ENCODE measurements around the gene SSRP1. TPM values are rescaled to one million over a fixed set of nuclear protein-coding genes. Genes with fewer than 3 reads are reported as not detected.

Gene SSRP1
- polyA plus RNA-seq, 3 donors, result 9.8 to 34.7 (median 14.7) TPM

GRCh38 chr11:57279116-57279515, 56.6 kb downstream of the SSRP1 start:
- Mint-ChIP-seq H3K4me1 (peaks cover 17% of the 10 kb centered on the region), H3K9me3 (peaks cover 0 to 10% (median 3%) of the 10 kb centered on the region in 7 donors), H3K36me3 (no peaks in the 10 kb centered on the region), H3K4me3 (no peak overlapping the region), H3K27me3 (ENCODE audit: low read depth in 3 of 3) (peaks cover 9 to 15% (median 9%) of the 10 kb centered on the region in 3 donors), H3K27ac (no peak overlapping the region)
- no peak overlapping the region for H3K9ac ChIP-seq (ENCODE audit: insufficient read depth, low read length, poor library complexity, severe bottlenecking)
- H3K79me2 ChIP-seq (ENCODE audit: insufficient read depth, low read length), result no peaks in the 10 kb centered on the region
- intact Hi-C loops (cut with micrococcal nuclease), result no loop called here
- 100% methylated on average over 2 of the region's 5 CpGs for WGBS (ENCODE audit: insufficient coverage)
- no peaks in the 10 kb centered on the region for H4K20me1 ChIP-seq (ENCODE audit: insufficient read depth, low read length)
- no peaks in the 10 kb centered on the region for H3K9me3 ChIP-seq (replicated peaks in 1 of 2; ENCODE audit: control insufficient read depth in 1 of 2, insufficient read depth in 1 of 2, low read length in 2 of 2)
- no peaks in the 10 kb centered on the region for H3K36me3 ChIP-seq (replicated peaks in 1 of 2; ENCODE audit: control insufficient read depth in 1 of 2, insufficient read depth in 2 of 2, low read length in 2 of 2)
- TF ChIP-seq, protein P1, sequence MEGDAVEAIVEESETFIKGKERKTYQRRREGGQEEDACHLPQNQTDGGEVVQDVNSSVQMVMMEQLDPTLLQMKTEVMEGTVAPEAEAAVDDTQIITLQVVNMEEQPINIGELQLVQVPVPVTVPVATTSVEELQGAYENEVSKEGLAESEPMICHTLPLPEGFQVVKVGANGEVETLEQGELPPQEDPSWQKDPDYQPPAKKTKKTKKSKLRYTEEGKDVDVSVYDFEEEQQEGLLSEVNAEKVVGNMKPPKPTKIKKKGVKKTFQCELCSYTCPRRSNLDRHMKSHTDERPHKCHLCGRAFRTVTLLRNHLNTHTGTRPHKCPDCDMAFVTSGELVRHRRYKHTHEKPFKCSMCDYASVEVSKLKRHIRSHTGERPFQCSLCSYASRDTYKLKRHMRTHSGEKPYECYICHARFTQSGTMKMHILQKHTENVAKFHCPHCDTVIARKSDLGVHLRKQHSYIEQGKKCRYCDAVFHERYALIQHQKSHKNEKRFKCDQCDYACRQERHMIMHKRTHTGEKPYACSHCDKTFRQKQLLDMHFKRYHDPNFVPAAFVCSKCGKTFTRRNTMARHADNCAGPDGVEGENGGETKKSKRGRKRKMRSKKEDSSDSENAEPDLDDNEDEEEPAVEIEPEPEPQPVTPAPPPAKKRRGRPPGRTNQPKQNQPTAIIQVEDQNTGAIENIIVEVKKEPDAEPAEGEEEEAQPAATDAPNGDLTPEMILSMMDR (IDR thresholded peaks at IDR 0.05), result no peak
- H3K27me3 ChIP-seq (ENCODE audit: control insufficient read depth in 2 of 2, insufficient read depth in 2 of 2, low read length in 2 of 2), result peaks cover 0 to 2% of the 10 kb centered on the region in 2 donors
- no peak overlapping the region for H3K4me2 ChIP-seq (replicated peaks; ENCODE audit: extremely low read depth, low read length, poor library complexity, severe bottlenecking)
- H2AFZ ChIP-seq (ENCODE audit: insufficient read depth, low read depth, low read length, poor library complexity, severe bottlenecking), result no peak overlapping the region
- no peak for DNase-seq
- no peak overlapping the region for H3K27ac ChIP-seq (ENCODE audit: low read depth in 1 of 2, low read length in 2 of 2)
- peaks cover 14% of the 10 kb centered on the region in 2 donors for H3K4me1 ChIP-seq (ENCODE audit: control insufficient read depth in 1 of 2, insufficient read depth in 2 of 2, low read length in 2 of 2)
- no peak overlapping the region for H3K4me3 ChIP-seq (replicated peaks in 1 of 3; ENCODE audit: low read depth in 2 of 3, low read length in 3 of 3)

DNA sequence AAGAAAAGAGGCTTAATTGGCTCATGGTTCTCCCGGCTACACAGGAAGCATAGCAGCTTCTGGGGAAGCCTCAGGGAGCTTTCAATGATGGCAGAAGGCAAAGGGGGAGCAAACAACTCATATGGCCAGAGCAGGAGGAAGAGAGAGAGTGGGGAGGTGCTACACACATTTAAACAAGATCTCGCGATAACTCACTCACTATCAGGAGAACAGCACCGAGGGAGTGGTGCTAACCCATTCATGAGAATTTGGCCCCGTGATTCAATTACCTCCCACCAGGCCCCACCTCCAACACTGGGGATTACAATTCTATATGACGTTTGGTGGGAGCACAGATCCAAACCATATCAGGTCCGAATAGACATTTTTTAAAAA, 57.0 kb downstream of the SSRP1 start:
- intact Hi-C loops (cut with micrococcal nuclease), result no loop called here
- no peak overlapping the region for H2AFZ ChIP-seq (ENCODE audit: insufficient read depth, low read depth, low read length, poor library complexity, severe bottlenecking)

More for the DNA sequence above, 57.0 kb downstream of the SSRP1 start:
- Histone ChIP-seq H3K9ac (ENCODE audit: insufficient read depth, low read length, poor library complexity, severe bottlenecking) (no peak overlapping the region), H3K27ac (ENCODE audit: low read depth in 1 of 2, low read length in 2 of 2) (no peak overlapping the region), H4K20me1 (ENCODE audit: insufficient read depth, low read length) (no peaks in the 10 kb centered on the region), H3K79me2 (ENCODE audit: insufficient read depth, low read length) (no peaks in the 10 kb centered on the region), H3K9me3 (replicated peaks in 1 of 2; ENCODE audit: control insufficient read depth in 1 of 2, insufficient read depth in 1 of 2, low read length in 2 of 2) (peaks cover under 1% of the 10 kb centered on the region in 2 donors), H3K27me3 (ENCODE audit: control insufficient read depth in 2 of 2, insufficient read depth in 2 of 2, low read length in 2 of 2) (peaks cover 0 to 2% of the 10 kb centered on the region in 2 donors), H3K4me1 (ENCODE audit: control insufficient read depth in 1 of 2, insufficient read depth in 2 of 2, low read length in 2 of 2) (peaks cover 14% of the 10 kb centered on the region in 2 donors), H3K36me3 (replicated peaks in 1 of 2; ENCODE audit: control insufficient read depth in 1 of 2, insufficient read depth in 2 of 2, low read length in 2 of 2) (no peaks in the 10 kb centered on the region), H3K4me3 (replicated peaks in 1 of 3; ENCODE audit: low read depth in 2 of 3, low read length in 3 of 3) (no peak overlapping the region), H3K4me2 (replicated peaks; ENCODE audit: extremely low read depth, low read length, poor library complexity, severe bottlenecking) (no peak overlapping the region)
- Mint-ChIP-seq H3K27ac (no peak overlapping the region), H3K36me3 (no peaks in the 10 kb centered on the region), H3K4me3 (no peak overlapping the region), H3K27me3 (ENCODE audit: low read depth in 3 of 3) (peaks cover 9 to 16% (median 9%) of the 10 kb centered on the region in 3 donors), H3K4me1 (peaks cover 17% of the 10 kb centered on the region), H3K9me3 (peaks cover 0 to 14% (median 4%) of the 10 kb centered on the region in 7 donors)
- WGBS (ENCODE audit: insufficient coverage), result 93% methylated on average over 4 of the region's 7 CpGs
- TF ChIP-seq, protein P1 (IDR thresholded peaks at IDR 0.05), result no peak
- DNase-seq, result no peak

Measured in CD14-positive monocyte (primary cell).